ENCODE measurements around the gene KRT34. TPM values are rescaled to one million over a fixed set of nuclear protein-coding genes. Genes with fewer than 3 reads are reported as not detected.
"Not testable (repeated sequence)": the region's sequence is repeated elsewhere in the genome, so short reads cannot be mapped to it uniquely, and the experiment has no call there.

The KRT34 gene
- total RNA-seq, 1 donor from 2014 or later: not detected

GRCh38 chr17:41403404-41404023 lies 21.4 kb upstream of the KRT34 start:
- H3K36me3 ChIP-seq: no peaks in the 10 kb centered on the region
- intact Hi-C loops (cut with DNase I): no loop called here
- DNase-seq (ENCODE audit: low spot score in 2 of 2): no peak
- H3K4me3 ChIP-seq: no peak overlapping the region
- no peak overlapping the region for H3K27ac ChIP-seq
- TF ChIP-seq, protein P1, sequence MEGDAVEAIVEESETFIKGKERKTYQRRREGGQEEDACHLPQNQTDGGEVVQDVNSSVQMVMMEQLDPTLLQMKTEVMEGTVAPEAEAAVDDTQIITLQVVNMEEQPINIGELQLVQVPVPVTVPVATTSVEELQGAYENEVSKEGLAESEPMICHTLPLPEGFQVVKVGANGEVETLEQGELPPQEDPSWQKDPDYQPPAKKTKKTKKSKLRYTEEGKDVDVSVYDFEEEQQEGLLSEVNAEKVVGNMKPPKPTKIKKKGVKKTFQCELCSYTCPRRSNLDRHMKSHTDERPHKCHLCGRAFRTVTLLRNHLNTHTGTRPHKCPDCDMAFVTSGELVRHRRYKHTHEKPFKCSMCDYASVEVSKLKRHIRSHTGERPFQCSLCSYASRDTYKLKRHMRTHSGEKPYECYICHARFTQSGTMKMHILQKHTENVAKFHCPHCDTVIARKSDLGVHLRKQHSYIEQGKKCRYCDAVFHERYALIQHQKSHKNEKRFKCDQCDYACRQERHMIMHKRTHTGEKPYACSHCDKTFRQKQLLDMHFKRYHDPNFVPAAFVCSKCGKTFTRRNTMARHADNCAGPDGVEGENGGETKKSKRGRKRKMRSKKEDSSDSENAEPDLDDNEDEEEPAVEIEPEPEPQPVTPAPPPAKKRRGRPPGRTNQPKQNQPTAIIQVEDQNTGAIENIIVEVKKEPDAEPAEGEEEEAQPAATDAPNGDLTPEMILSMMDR (IDR thresholded peaks at IDR 0.05): no peak
- no peaks in the 10 kb centered on the region for H3K9me3 ChIP-seq
- H3K4me1 ChIP-seq: no peaks in the 10 kb centered on the region
- no peaks in the 10 kb centered on the region for H3K27me3 ChIP-seq

DNA sequence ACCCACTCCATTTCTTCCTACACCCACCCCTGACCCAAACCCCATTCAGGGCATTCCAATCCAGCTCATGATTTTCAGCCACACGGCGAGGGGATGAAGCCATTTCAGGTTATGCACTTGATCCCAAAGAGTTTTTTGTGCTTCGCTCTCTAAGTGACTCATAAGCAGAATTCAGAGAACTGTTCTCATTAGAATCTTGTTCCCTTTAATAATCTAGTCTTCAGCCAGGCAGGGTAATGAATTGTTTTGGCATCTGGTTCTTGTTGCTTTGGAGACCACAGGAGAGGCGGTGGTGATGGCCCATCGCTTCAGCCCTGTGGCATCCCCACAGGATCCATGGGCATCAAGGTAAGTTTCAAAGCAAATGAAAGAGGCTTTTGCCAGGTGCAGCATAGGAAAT lies 20.1 kb upstream of the KRT34 start:
- Histone ChIP-seq H3K36me3 (no peaks in the 10 kb centered on the region), H3K4me3 (no peak overlapping the region), H3K27ac (no peak overlapping the region), H3K4me1 (no peaks in the 10 kb centered on the region), H3K9me3 (no peaks in the 10 kb centered on the region), H3K27me3 (no peaks in the 10 kb centered on the region)
- intact Hi-C loops (cut with DNase I): no loop called here
- TF ChIP-seq, protein P1 (IDR thresholded peaks at IDR 0.05): no peak
- DNase-seq (ENCODE audit: low spot score in 2 of 2): peak in 1 of 2 donors; percentile 35

- Histone ChIP-seq H3K27me3 (no peaks in the 10 kb centered on the region), H3K4me3 (no peak within 1 kb of the TSS), H3K9me3 (no peaks in the 10 kb centered on the region), H3K36me3 (no peaks in the 10 kb centered on the region), H3K4me1 (no peaks in the 10 kb centered on the region), H3K27ac (no peak within 1 kb of the TSS)
- TF ChIP-seq, protein P1 (IDR thresholded peaks at IDR 0.05): no peak
- intact Hi-C loops (cut with DNase I): no loop called here
- DNase-seq (ENCODE audit: low spot score in 2 of 2): no peak
These were observed 15.0 kb upstream of the KRT34 start, which contains the start of gene KRT31 for GRCh38 chr17:41396996-41397660. TSS of gene KRT31 (minus strand) at chr17:41397608. CDS start at chr17:41397539, 69 bp downstream.

- TF ChIP-seq, protein P1 (IDR thresholded peaks at IDR 0.05): no peak
- Histone ChIP-seq H3K9me3 (no peaks in the 10 kb centered on the region), H3K36me3 (no peaks in the 10 kb centered on the region), H3K4me3 (no peak overlapping the region), H3K27me3 (no peaks in the 10 kb centered on the region), H3K4me1 (no peaks in the 10 kb centered on the region), H3K27ac (no peak overlapping the region)
- intact Hi-C loops (cut with DNase I): no loop called here
- DNase-seq (ENCODE audit: low spot score in 2 of 2): no peak
These were observed 14.2 kb upstream of the KRT34 start for GRCh38 chr17:41396340-41396739.

DNA sequence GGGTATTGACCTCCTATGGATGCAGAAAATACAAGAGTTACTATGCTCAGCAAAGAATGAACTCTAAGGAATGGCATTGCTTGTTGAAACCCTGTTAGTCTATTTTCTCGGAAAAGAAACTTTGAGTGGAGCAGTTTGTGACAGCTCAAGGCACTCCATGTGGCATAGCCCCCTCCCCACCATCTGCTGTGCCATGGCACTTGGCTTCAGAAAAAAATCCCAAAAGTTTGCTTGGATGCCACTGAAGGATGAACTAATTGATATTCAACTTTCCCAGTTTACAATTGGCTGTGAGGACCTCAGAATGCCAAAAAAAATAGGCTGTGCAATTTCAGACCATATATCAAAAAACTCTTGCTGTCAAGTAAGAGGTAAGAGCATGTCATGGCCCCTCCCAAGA lies 13.5 kb upstream of the KRT34 start:
- H3K27ac ChIP-seq: no peak overlapping the region
- no peaks in the 10 kb centered on the region for H3K4me1 ChIP-seq
- no peak for DNase-seq (ENCODE audit: low spot score in 2 of 2)
- H3K36me3 ChIP-seq: no peaks in the 10 kb centered on the region
- TF ChIP-seq, protein P1 (IDR thresholded peaks at IDR 0.05): no peak
- no peaks in the 10 kb centered on the region for H3K9me3 ChIP-seq
- no peaks in the 10 kb centered on the region for H3K27me3 ChIP-seq
- intact Hi-C loops (cut with DNase I): no loop called here
- H3K4me3 ChIP-seq: no peak overlapping the region

GRCh38 chr17:41395044-41395443 lies 12.9 kb upstream of the KRT34 start:
- intact Hi-C loops (cut with DNase I); H3K27ac ChIP-seq; H3K36me3 ChIP-seq; H3K4me3 ChIP-seq; H3K27me3 ChIP-seq; H3K4me1 ChIP-seq; DNase-seq (ENCODE audit: low spot score in 2 of 2); H3K9me3 ChIP-seq: not testable (repeated sequence)

Data from ascending aorta (tissue), 2 donors.